HepG2 (cell line): ENCODE data around the gene SIRT7. TPM values are rescaled to one million over a fixed set of nuclear protein-coding genes. Genes with fewer than 3 reads are reported as not detected.
A peak's percentile ranks its signal among the peaks of the same experiment; 100 is the strongest.

Source experiments
- GPN1 ChIP-seq: sonication (generic); formaldehyde crosslinking; IDR thresholded peaks from 2 replicates; pipeline ENCODE4 v1.5.1; 2020; ENCODE audit warnings: missing genetic modification reagents, borderline replicate concordance
- KAT7 ChIP-seq: IDR thresholded peaks from 2 replicates; pipeline ENCODE4 v1.6.1; 2018; ENCODE audit warnings: borderline replicate concordance, missing compliant biosample characterization
- POLR2A ChIP-seq, 2 experiments: IDR thresholded peaks; 2 replicates each; pipeline ENCODE4 v1.6.1; 2011; ENCODE audit warnings: low read depth in 2 of 2, low read length in 2 of 2, mild to moderate bottlenecking in 1 of 2, moderate library complexity in 1 of 2; ENCODE audit not compliant: insufficient read depth in 1 of 2
- REPIN1 ChIP-seq: sonication (generic); formaldehyde crosslinking; IDR thresholded peaks from 2 replicates; pipeline ENCODE4 v1.8.0; 2022; ENCODE audit warnings: missing genetic modification reagents, low read depth, mild to moderate bottlenecking, borderline replicate concordance
- RXRA ChIP-seq: sonication (generic); formaldehyde crosslinking; IDR thresholded peaks from 2 replicates; pipeline ENCODE4 v1.5.1; 2020; ENCODE audit warnings: missing genetic modification reagents
- ZFP36L1 ChIP-seq: sonication (generic); formaldehyde crosslinking; IDR thresholded peaks from 2 replicates; pipeline ENCODE4 v1.8.0; 2022; ENCODE audit warnings: mild to moderate bottlenecking, missing genetic modification reagents, moderate library complexity
- ZMYM2 ChIP-seq: sonication (generic); formaldehyde crosslinking; IDR thresholded peaks from 2 replicates; pipeline ENCODE4 v1.8.0; 2022; ENCODE audit warnings: mild to moderate bottlenecking, missing genetic modification reagents
- ZNF235 ChIP-seq: sonication (generic); formaldehyde crosslinking; IDR thresholded peaks from 2 replicates; pipeline ENCODE4 v1.8.1; 2023; ENCODE audit warnings: mild to moderate bottlenecking, missing genetic modification reagents, borderline replicate concordance
- ZNF430 ChIP-seq: sonication (generic); formaldehyde crosslinking; IDR thresholded peaks from 2 replicates; pipeline ENCODE4 v1.9.0; 2021; ENCODE audit warnings: mild to moderate bottlenecking, missing genetic modification reagents
- ZNF543 ChIP-seq: sonication (generic); formaldehyde crosslinking; IDR thresholded peaks from 2 replicates; pipeline ENCODE4 v1.4.0; 2020; ENCODE audit warnings: mild to moderate bottlenecking, missing genetic modification reagents
- ZNF570 ChIP-seq: sonication (generic); formaldehyde crosslinking; IDR thresholded peaks from 2 replicates; pipeline ENCODE4 v1.4.0; 2020; ENCODE audit warnings: mild to moderate bottlenecking, missing genetic modification reagents, borderline replicate concordance
- polyA plus RNA-seq, 8 experiments: library from polyadenylated mRNA; depleted of rRNA in 3 of 8; stranded (reverse) in 7 of 8; unstranded in 1 of 8; fragments of >200 nt; fragmentation: Illumina TruSeq in 4 of 8; extraction: Trizol in 4 of 8; gene quantifications; 2 replicates each; pipeline versions ENCODE4 v1.2.1 to v1.2.3, GENCODE V29; 2011 to 2016; ENCODE audit warnings: low read depth in 4 of 8, missing spikeins in 1 of 8, mixed read lengths in 1 of 8; ENCODE audit not compliant: insufficient read depth in 1 of 8
- total RNA-seq, 5 experiments: library from RNA; depleted of rRNA; stranded (reverse); fragments of >200 nt; fragmentation: Illumina TruSeq; extraction: Trizol; gene quantifications; 2 replicates each; pipeline ENCODE4 v1.2.3, GENCODE V29; 2016; ENCODE audit warnings: low read depth in 1 of 5
- TF ChIP-seq, protein P1 (sequence below): sonication (generic); formaldehyde crosslinking; IDR thresholded peaks from 2 replicates; pipeline ENCODE4 v1.4.0; 2020; ENCODE audit warnings: missing genetic modification reagents, borderline replicate concordance
- TF ChIP-seq, protein P2 (sequence below): sonication (generic); formaldehyde crosslinking; IDR thresholded peaks from 2 replicates; pipeline ENCODE4 v1.9.0; 2021; ENCODE audit warnings: missing genetic modification reagents, borderline replicate concordance
- TF ChIP-seq, protein P3 (sequence below): IDR thresholded peaks from 2 replicates; pipeline ENCODE4 v1.6.1; 2016; ENCODE audit warnings: low read depth
- TF ChIP-seq, protein P4 (sequence below): sonication (generic); formaldehyde crosslinking; IDR thresholded peaks from 2 replicates; pipeline ENCODE4 v1.8.0; 2022; ENCODE audit warnings: mild to moderate bottlenecking, missing genetic modification reagents

Gene SIRT7
- total and polyA plus RNA-seq, 2 of the 13 experiments (the other 11 are each of a cell fraction or from before 2014, with no cell fraction given) = 8.3 to 24.8 TPM

DNA sequence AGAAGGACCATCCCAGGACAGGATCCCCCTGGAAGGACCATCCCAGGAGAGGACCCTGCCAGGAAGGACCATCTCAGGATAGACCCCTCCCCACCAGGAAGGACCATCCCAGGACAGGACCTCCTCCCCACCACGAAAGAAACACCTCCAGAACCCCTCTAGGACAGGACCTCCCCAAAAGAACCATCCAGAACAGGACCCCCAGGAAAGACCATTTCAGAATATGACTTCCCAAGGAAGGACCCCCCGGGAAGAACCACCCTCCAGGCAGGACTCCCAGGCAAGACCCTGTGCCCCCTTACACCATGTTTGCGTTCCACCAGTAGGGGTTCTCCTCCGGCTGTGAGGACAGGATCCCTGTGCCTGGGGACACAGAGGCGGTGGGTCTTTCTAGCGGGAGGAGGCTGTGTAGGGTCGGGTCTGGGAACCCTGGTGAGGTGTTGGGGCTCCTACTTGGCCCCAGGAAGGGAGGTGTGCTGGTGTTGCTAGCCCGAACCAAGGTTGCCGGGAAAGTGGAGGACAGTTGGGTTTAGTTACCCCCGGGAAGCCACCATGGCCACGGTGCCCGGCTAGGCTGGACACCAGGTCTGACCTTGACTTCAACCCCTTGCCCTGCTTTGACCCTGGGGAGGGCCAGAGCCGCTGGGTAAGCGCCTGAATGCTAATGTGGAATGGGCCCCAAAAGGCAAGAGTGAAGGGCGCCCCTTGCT, 40.8 kb upstream of the SIRT7 start (continued):
- TF ChIP-seq ZNF235 = peak; percentile 38; the same call in 1 of the 2 replicates
- no peak; the same call in 1 of the 2 replicates for TF ChIP-seq ZNF543 (CRISPR knock-in tag)
- TF ChIP-seq, protein P1, sequence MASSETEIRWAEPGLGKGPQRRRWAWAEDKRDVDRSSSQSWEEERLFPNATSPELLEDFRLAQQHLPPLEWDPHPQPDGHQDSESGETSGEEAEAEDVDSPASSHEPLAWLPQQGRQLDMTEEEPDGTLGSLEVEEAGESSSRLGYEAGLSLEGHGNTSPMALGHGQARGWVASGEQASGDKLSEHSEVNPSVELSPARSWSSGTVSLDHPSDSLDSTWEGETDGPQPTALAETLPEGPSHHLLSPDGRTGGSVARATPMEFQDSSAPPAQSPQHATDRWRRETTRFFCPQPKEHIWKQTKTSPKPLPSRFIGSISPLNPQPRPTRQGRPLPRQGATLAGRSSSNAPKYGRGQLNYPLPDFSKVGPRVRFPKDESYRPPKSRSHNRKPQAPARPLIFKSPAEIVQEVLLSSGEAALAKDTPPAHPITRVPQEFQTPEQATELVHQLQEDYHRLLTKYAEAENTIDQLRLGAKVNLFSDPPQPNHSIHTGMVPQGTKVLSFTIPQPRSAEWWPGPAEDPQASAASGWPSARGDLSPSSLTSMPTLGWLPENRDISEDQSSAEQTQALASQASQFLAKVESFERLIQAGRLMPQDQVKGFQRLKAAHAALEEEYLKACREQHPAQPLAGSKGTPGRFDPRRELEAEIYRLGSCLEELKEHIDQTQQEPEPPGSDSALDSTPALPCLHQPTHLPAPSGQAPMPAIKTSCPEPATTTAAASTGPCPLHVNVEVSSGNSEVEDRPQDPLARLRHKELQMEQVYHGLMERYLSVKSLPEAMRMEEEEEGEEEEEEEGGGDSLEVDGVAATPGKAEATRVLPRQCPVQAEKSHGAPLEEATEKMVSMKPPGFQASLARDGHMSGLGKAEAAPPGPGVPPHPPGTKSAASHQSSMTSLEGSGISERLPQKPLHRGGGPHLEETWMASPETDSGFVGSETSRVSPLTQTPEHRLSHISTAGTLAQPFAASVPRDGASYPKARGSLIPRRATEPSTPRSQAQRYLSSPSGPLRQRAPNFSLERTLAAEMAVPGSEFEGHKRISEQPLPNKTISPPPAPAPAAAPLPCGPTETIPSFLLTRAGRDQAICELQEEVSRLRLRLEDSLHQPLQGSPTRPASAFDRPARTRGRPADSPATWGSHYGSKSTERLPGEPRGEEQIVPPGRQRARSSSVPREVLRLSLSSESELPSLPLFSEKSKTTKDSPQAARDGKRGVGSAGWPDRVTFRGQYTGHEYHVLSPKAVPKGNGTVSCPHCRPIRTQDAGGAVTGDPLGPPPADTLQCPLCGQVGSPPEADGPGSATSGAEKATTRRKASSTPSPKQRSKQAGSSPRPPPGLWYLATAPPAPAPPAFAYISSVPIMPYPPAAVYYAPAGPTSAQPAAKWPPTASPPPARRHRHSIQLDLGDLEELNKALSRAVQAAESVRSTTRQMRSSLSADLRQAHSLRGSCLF = no peak
- TF ChIP-seq POLR2A (IDR thresholded peaks at IDR 0.05; ENCODE audit: insufficient read depth in 1 of 2, low read depth in 2 of 2, low read length in 2 of 2) = peak in 1 of 2 experiments; percentile 7; a peak in 1 of 4 replicates
- TF ChIP-seq RXRA = peak; percentile 87
- no peak for TF ChIP-seq ZNF430 (CRISPR knock-in tag)
- TF ChIP-seq, protein P2, sequence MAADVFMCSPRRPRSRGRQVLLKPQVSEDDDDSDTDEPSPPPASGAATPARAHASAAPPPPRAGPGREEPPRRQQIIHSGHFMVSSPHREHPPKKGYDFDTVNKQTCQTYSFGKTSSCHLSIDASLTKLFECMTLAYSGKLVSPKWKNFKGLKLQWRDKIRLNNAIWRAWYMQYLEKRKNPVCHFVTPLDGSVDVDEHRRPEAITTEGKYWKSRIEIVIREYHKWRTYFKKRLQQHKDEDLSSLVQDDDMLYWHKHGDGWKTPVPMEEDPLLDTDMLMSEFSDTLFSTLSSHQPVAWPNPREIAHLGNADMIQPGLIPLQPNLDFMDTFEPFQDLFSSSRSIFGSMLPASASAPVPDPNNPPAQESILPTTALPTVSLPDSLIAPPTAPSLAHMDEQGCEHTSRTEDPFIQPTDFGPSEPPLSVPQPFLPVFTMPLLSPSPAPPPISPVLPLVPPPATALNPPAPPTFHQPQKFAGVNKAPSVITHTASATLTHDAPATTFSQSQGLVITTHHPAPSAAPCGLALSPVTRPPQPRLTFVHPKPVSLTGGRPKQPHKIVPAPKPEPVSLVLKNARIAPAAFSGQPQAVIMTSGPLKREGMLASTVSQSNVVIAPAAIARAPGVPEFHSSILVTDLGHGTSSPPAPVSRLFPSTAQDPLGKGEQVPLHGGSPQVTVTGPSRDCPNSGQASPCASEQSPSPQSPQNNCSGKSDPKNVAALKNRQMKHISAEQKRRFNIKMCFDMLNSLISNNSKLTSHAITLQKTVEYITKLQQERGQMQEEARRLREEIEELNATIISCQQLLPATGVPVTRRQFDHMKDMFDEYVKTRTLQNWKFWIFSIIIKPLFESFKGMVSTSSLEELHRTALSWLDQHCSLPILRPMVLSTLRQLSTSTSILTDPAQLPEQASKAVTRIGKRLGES (CRISPR knock-in tag) = no peak
- no peak for TF ChIP-seq ZFP36L1
- TF ChIP-seq ZMYM2 = no peak
- TF ChIP-seq REPIN1 (CRISPR knock-in tag) = no peak
- TF ChIP-seq KAT7 (CRISPR knock-in tag) = peak; percentile 36; the same call in 1 of the 2 replicates
- TF ChIP-seq, protein P3, sequence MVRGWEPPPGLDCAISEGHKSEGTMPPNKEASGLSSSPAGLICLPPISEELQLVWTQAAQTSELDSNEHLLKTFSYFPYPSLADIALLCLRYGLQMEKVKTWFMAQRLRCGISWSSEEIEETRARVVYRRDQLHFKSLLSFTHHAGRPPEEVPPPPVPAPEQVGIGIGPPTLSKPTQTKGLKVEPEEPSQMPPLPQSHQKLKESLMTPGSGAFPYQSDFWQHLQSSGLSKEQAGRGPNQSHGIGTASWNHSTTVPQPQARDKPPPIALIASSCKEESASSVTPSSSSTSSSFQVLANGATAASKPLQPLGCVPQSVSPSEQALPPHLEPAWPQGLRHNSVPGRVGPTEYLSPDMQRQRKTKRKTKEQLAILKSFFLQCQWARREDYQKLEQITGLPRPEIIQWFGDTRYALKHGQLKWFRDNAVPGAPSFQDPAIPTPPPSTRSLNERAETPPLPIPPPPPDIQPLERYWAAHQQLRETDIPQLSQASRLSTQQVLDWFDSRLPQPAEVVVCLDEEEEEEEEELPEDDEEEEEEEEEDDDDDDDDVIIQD = no peak
- TF ChIP-seq, protein P4, sequence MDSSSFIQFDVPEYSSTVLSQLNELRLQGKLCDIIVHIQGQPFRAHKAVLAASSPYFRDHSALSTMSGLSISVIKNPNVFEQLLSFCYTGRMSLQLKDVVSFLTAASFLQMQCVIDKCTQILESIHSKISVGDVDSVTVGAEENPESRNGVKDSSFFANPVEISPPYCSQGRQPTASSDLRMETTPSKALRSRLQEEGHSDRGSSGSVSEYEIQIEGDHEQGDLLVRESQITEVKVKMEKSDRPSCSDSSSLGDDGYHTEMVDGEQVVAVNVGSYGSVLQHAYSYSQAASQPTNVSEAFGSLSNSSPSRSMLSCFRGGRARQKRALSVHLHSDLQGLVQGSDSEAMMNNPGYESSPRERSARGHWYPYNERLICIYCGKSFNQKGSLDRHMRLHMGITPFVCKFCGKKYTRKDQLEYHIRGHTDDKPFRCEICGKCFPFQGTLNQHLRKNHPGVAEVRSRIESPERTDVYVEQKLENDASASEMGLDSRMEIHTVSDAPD = 0 out of 2 replicates have a peak, but pooled peaks have one; percentile 35
- TF ChIP-seq ZNF570 (CRISPR knock-in tag) = no peak
- no peak for TF ChIP-seq GPN1 (CRISPR knock-in tag)
